HEK293 (cell line): ENCODE data around the gene IDH3A.

ENCODE experiments used
- KLF16 ChIP-seq: fragments of 450-650 bp; formaldehyde crosslinking; IDR thresholded peaks from 2 replicates; pipeline ENCODE4 v1.5.1; 2017; ENCODE audit warnings: missing biosample characterization, missing genetic modification characterization
- SP2 ChIP-seq: fragments of 450-650 bp; formaldehyde crosslinking; IDR thresholded peaks from 2 replicates; pipeline ENCODE4 v1.5.1; 2016; ENCODE audit warnings: missing biosample characterization, missing genetic modification characterization
- ZBTB10 ChIP-seq: fragments of 450-650 bp; formaldehyde crosslinking; IDR thresholded peaks from 2 replicates; pipeline ENCODE4 v1.5.1; 2016; ENCODE audit warnings: missing biosample characterization, missing genetic modification characterization
- ZBTB7A ChIP-seq: fragments of 450-650 bp; formaldehyde crosslinking; IDR thresholded peaks from 2 replicates; pipeline ENCODE4 v1.5.1; 2016; ENCODE audit warnings: low read depth, missing biosample characterization, missing genetic modification characterization
- ZNF121 ChIP-seq: fragments of 450-650 bp; formaldehyde crosslinking; IDR thresholded peaks from 2 replicates; pipeline ENCODE4 v1.5.1; 2016; ENCODE audit warnings: missing biosample characterization, missing genetic modification characterization
- ZNF132 ChIP-seq: fragments of 450-650 bp; formaldehyde crosslinking; IDR thresholded peaks from 2 replicates; pipeline ENCODE4 v1.5.1; 2017; ENCODE audit warnings: missing biosample characterization, missing genetic modification characterization, borderline replicate concordance
- ZNF544 ChIP-seq: fragments of 450-650 bp; formaldehyde crosslinking; IDR thresholded peaks from 2 replicates; pipeline ENCODE4 v1.5.0; 2017; ENCODE audit warnings: missing biosample characterization, missing genetic modification characterization
- ZNF549 ChIP-seq: fragments of 450-650 bp; IDR thresholded peaks from 2 replicates; pipeline ENCODE4 v1.5.1; 2018; ENCODE audit warnings: missing biosample characterization, missing genetic modification characterization, mild to moderate bottlenecking, inconsistent platforms, moderate library complexity
- ZNF600 ChIP-seq: fragments of 450-650 bp; formaldehyde crosslinking; IDR thresholded peaks from 2 replicates; pipeline ENCODE4 v1.5.1; 2016; ENCODE audit warnings: missing biosample characterization, missing genetic modification characterization
- ZNF629 ChIP-seq: fragments of 450-650 bp; formaldehyde crosslinking; IDR thresholded peaks from 2 replicates; pipeline ENCODE4 v1.5.1; 2017; ENCODE audit warnings: missing biosample characterization, missing genetic modification characterization
- ZXDB ChIP-seq: fragments of 450-650 bp; formaldehyde crosslinking; IDR thresholded peaks from 2 replicates; pipeline ENCODE4 v1.5.1; 2016; ENCODE audit warnings: missing biosample characterization, missing genetic modification characterization
- TF ChIP-seq, protein P1 (sequence below): fragments of 450-650 bp; formaldehyde crosslinking; IDR thresholded peaks from 2 replicates; pipeline ENCODE4 v1.5.1; 2016; ENCODE audit warnings: missing biosample characterization, missing genetic modification characterization
- TF ChIP-seq, protein P2 (sequence below): fragments of 450-650 bp; formaldehyde crosslinking; IDR thresholded peaks from 2 replicates; pipeline ENCODE4 v1.5.1; 2016; ENCODE audit warnings: missing biosample characterization, missing genetic modification characterization
- TF ChIP-seq, protein P3 (sequence below): fragments of 450-650 bp; formaldehyde crosslinking; IDR thresholded peaks from 2 replicates; pipeline ENCODE4 v1.5.1; 2016; ENCODE audit warnings: missing biosample characterization, missing genetic modification characterization

DNA sequence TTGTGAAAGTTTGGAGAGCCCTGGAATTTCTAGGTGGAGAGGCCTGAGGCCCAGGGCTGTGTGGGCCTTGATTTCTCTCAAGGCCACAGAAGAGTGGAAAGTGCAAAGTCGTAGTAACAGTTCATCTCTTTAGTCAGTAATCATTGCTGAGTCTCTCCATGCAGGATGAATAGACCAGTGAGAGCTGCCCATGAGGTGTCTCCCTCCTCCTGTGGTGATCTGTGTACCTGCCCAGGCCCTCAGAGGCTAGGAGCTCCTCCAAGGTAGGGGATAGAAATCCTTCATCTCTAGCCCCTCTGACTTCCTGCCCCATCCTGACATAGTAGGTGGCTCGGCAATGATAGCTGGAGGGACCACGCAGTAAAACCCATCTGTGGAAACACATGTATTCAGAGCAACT lies 6.8 kb upstream of the IDH3A start:
- TF ChIP-seq, protein P1, sequence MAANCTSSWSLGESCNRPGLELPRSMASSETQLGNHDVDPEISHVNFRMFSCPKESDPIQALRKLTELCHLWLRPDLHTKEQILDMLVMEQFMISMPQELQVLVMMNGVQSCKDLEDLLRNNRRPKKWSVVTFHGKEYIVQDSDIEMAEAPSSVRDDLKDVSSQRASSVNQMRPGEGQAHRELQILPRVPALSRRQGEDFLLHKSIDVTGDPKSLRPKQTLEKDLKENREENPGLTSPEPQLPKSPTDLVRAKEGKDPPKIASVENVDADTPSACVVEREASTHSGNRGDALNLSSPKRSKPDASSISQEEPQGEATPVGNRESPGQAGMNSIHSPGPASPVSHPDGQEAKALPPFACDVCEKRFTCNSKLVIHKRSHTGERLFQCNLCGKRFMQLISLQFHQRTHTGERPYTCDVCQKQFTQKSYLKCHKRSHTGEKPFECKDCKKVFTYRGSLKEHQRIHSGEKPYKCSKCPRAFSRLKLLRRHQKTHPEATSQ (tag by site-specific recombination): no peak
- TF ChIP-seq, protein P2, sequence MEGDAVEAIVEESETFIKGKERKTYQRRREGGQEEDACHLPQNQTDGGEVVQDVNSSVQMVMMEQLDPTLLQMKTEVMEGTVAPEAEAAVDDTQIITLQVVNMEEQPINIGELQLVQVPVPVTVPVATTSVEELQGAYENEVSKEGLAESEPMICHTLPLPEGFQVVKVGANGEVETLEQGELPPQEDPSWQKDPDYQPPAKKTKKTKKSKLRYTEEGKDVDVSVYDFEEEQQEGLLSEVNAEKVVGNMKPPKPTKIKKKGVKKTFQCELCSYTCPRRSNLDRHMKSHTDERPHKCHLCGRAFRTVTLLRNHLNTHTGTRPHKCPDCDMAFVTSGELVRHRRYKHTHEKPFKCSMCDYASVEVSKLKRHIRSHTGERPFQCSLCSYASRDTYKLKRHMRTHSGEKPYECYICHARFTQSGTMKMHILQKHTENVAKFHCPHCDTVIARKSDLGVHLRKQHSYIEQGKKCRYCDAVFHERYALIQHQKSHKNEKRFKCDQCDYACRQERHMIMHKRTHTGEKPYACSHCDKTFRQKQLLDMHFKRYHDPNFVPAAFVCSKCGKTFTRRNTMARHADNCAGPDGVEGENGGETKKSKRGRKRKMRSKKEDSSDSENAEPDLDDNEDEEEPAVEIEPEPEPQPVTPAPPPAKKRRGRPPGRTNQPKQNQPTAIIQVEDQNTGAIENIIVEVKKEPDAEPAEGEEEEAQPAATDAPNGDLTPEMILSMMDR (tag by site-specific recombination): no peak
- TF ChIP-seq ZNF121 (tag by site-specific recombination): no peak
- no peak for TF ChIP-seq ZNF132 (tag by site-specific recombination)
- no peak for TF ChIP-seq SP2 (tag by site-specific recombination)
- no peak for TF ChIP-seq ZNF629 (tag by site-specific recombination)
- TF ChIP-seq ZNF600: no peak
- no peak for TF ChIP-seq ZBTB10 (tag by site-specific recombination)
- TF ChIP-seq ZXDB: no peak
- TF ChIP-seq ZNF549 (tag by site-specific recombination): no peak
- no peak for TF ChIP-seq KLF16 (tag by site-specific recombination)
- TF ChIP-seq ZNF544: no peak
- TF ChIP-seq, protein P3, sequence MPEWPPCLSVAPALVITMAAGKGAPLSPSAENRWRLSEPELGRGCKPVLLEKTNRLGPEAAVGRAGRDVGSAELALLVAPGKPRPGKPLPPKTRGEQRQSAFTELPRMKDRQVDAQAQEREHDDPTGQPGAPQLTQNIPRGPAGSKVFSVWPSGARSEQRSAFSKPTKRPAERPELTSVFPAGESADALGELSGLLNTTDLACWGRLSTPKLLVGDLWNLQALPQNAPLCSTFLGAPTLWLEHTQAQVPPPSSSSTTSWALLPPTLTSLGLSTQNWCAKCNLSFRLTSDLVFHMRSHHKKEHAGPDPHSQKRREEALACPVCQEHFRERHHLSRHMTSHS (tag by site-specific recombination): no peak
- TF ChIP-seq ZBTB7A (tag by site-specific recombination): no peak
